Measurements from ENCODE around the gene OLFML2B. TPM values are rescaled to one million over a fixed set of nuclear protein-coding genes. Genes with fewer than 3 reads are reported as not detected.

The OLFML2B gene
- total RNA-seq, 1 donor from 2014 or later: 0.94 TPM

DNA sequence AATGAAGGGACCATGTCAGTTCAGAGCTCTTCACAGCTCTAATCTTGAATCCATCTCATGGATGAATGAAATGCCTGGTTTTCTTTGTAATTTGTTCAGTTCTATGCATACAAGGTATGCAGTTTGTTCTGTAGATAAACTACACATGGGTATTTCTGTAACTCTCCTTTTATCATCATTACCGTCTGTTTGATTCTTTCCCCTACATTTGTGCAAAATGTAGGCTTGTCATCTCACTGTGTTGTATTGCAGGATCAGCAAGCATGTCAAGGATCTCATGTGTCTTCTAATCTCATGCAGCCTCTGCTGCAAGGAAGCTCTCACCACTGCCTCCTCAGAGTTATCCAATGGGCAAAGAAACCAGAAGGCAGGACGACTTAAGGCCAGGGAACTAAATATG is 79.3 kb downstream of the OLFML2B start:
- DNase-seq: no peak

DNA sequence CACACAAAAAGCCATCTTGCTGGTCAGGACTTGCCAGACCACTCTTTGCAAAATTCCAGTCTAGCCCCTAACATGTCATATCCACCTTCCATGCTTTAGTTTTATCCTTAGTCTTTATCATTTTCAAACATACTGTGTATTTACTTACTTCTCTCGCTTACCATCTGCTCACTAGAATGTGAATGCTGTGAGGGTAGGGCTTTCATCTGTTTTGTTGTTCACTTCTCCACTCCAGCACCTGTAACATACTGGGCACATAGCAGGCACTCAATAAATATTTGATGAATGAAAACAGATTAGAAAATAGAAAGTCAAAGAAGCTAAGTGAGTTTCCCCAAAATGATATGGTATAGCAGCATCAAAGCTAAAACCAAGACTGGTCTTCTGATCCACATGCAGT is 79.9 kb downstream of the OLFML2B start:
- no peak for DNase-seq

DNA sequence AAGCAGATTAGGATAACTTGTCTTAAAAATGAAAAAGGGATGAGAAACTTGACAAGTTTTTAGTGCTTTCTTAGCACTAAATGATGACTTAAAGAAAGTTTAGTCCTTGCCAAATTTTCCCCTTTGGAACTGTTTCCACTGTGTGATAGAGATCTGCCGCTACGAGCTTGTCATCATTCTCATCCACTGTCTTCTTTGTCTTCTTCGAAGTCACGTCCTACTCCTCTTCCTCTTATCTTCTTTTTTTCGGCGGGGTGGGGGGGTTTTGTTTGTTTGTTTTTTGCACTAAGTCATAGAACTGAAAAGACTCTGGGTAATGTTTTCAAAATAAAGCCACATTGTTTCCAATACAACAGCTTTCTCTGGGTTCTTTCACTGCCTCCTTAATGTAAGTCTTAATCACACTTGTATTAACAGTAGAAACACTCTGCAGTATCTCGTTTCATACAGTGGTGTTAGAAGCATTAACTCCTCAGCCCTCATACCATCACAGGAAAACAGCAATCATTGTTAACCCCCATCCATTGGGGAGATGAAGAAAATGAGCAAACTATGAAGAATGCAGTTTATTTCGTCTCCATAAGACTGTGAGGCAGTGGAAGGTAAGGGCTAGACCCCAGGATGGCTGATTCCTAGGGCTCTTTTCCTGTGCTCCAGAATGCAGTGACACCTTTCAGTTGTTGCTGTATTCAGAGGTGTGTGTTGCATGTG is 81.8 kb downstream of the OLFML2B start:
- DNase-seq: no peak

DNA sequence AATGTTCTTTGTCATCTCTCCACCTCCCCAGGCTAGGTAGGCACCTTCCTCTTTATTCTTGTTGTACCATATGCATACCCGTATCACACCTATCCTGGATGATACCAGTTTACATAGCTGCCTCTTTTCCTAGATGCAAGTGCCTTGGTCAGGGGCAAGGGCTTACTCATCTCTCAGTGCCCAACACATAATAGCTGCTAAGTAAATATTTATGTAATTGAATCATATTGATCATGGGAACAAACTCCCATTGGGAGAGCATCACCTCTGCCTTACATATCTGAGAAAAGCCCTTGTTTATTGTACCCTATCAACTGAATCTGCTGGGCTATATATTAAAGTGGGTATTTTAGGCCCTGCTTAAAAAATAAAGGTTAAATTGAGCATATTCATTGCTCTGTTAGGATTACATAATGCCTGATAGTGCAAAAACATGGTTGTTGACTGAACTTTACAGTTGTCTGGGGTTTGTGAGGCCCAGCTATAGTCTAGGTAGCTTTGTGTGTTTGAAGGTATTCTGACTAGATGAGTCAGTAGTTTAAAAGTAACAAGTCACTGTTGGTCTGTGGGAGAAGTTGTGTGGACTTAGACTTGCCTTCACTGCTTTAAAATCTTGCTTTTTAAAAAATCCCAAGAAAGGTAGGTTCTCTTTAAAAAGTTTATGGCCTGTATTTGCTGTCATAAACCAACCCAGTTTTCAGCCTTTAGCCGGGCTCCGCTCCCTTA is 82.6 kb downstream of the OLFML2B start:
- DNase-seq: no peak

DNA sequence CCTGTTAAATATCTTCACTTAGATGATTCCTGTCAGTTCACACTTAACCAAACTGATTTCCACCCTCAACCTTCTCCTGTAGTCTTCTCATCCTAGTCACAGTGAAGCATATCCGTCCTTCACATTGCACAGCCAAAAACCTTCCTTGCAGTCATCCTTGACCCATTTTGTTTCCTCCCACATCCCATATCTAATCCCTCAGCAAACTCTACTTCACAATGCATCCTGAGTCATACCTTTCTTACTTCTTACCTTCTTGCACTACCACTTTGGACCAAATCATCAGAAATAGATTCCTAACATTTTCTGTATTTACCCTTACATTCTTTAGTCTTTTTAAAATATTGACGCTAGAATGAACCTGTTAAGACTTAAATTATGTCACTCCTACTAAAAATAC is 86.9 kb downstream of the OLFML2B start:
- no peak for DNase-seq

DNA sequence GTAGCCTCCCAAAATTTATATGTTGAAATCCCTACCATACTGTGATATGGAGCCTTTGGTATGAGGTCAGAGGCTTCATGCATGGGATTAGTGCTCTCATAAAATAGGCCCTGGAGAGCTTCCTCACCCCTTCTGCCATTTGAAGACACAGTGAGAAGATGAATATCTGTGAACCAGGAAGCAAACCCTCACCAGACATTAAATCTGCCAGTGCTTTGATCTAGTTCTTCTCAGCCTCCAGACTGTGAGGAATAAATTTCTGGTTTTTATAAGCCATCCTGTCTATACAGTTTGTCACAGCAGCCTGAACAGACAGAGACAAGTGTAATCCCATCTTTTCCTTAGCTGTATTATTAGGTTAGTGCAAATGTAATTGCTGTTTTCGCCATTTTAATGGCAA is 88.4 kb downstream of the OLFML2B start:
- no peak for DNase-seq

DNA sequence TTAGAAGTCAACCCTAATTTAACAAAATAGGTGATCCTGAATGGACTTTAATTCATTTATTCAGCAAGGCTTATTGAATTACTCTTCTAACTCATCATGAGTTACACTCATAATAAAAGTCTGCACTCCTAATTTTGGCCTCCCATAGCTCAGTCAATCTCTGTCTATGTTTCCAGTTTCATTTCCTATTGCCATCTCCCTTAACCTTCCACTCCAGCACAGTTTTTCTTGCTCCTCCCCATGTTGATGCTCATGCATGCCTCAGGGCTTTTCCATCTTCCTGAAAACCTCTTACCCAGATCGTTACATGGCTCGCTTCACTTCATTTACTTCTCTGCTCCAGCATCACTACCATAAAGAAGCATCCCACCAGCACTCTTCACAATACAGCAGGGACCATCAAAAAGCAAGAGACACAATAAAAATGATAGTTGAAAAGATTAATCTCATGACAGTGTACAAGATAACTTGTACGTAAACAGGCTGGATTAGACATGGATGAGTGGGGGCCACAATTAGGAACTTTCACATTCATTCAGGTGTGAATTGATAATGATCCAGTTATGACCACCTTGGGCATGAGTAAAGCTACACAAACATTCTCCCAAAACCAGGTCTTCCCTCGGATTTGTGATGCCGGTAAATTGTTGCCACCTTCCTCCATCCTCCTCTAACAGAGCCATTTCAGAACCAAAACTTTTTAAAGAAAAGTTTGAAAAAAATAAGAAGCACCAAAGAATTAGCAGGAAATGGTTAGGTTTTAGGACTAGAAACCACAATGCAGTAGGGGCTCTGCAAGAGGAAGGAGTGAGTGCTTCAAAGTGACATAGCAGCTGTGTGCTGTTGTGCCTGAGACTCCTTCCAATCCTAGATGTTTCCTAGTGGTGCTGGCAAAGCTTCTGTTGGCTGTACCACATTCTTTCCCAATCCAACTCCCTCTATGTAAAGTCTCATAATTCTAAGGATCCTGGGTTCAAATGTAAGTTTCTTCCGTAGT is 89.8 kb downstream of the OLFML2B start:
- DNase-seq: no peak

Other genes with a start within 250 kb of the OLFML2B start
- gene NOS1AP, start 45.8 kb upstream of the OLFML2B start, total RNA-seq: 4.1 TPM

All from occipital lobe (tissue), 2 donors.